ENCODE results near the gene MAD2L2. TPM values are rescaled to one million over a fixed set of nuclear protein-coding genes. Genes with fewer than 3 reads are reported as not detected.

The MAD2L2 gene
- total RNA-seq, 1 donor from 2014 or later, result 76.9 TPM

DNA sequence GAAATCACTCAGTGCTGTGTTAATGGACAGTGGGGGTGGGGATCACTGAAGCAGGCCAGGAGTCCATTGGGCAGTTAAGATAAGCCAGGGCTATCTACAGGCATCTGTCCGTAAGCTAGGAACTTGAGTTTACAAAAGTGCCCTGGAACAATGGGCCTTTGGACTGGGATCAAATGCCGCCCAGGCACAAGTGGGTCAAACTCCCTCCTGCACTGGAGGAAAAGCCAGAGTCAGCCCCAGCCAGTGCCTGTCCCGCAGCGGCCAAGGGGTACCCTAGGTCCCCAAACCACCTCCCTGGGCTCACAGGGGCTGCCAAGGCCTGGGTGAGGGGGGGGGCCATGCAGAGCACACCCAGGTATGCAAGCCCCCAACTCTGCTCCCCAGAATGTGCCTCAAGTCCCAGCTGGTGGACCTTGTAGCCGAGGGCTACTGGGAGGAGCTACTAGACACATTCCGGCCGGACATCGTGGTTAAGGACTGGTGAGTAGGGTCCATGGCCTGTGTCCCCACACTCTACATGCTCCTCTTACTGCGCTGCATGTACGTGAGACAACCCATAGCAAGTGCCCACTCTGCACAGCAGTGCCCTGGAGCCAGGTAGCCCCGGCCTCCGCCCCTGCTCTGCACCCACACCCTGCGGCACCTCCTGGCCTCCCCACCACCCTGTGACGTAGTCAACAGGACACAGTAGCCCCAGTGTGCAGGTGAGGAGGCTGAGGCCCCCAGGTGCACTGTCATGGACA lies 9.2 kb downstream of the MAD2L2 start:
- Mint-ChIP-seq H3K4me1 (ENCODE audit: low read depth) (peaks cover 5% of the 10 kb centered on the region), H3K27me3 (ENCODE audit: insufficient read depth) (no peaks in the 10 kb centered on the region), H3K4me3 (no peak overlapping the region), H3K9me3 (no peaks in the 10 kb centered on the region), H3K36me3 (ENCODE audit: low read depth) (peaks cover 15% of the 10 kb centered on the region), H3K27ac (no peak overlapping the region)
- intact Hi-C loops (cut with micrococcal nuclease), result no loop called here
- no peak for DNase-seq (ENCODE audit: low spot score)

GRCh38 chr1:11671205-11671543 lies 9.8 kb downstream of the MAD2L2 start:
- Mint-ChIP-seq H3K27ac (no peak overlapping the region), H3K27me3 (ENCODE audit: insufficient read depth) (no peaks in the 10 kb centered on the region), H3K4me1 (ENCODE audit: low read depth) (peaks cover 5% of the 10 kb centered on the region)

GRCh38 chr1:11670747-11671146 lies 10.2 kb downstream of the MAD2L2 start:
- peaks cover 5% of the 10 kb centered on the region for H3K4me1 Mint-ChIP-seq (ENCODE audit: low read depth)
- DNase-seq (ENCODE audit: low spot score), result no peak
- peaks cover 15% of the 10 kb centered on the region for H3K36me3 Mint-ChIP-seq (ENCODE audit: low read depth)
- no peaks in the 10 kb centered on the region for H3K27me3 Mint-ChIP-seq (ENCODE audit: insufficient read depth)
- H3K27ac Mint-ChIP-seq, result no peak overlapping the region
- intact Hi-C loops (cut with micrococcal nuclease), result no loop called here
- H3K4me3 Mint-ChIP-seq, result no peak overlapping the region
- H3K9me3 Mint-ChIP-seq, result no peaks in the 10 kb centered on the region

More at GRCh38 chr1:11671205-11671543, 9.8 kb downstream of the MAD2L2 start:
- DNase-seq (ENCODE audit: low spot score), result no peak
- intact Hi-C loops (cut with micrococcal nuclease), result no loop called here
- H3K9me3 Mint-ChIP-seq, result no peaks in the 10 kb centered on the region
- peaks cover 15% of the 10 kb centered on the region for H3K36me3 Mint-ChIP-seq (ENCODE audit: low read depth)
- H3K4me3 Mint-ChIP-seq, result no peak overlapping the region

DNA sequence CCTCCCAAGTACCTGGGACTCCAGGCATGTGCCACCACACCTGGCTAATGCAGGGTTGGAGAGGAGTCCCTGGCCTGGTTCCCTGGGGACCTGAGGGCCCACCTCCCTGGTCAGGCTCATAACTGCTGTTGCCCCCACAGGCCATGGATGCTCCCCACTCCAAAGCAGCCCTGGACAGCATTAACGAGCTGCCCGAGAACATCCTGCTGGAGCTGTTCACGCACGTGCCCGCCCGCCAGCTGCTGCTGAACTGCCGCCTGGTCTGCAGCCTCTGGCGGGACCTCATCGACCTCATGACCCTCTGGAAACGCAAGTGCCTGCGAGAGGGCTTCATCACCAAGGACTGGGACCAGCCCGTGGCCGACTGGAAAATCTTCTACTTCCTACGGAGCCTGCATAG lies 12.4 kb downstream of the MAD2L2 start:
- DNase-seq (ENCODE audit: low spot score), result no peak
- no peak overlapping the region for H3K27ac Mint-ChIP-seq
- no peaks in the 10 kb centered on the region for H3K9me3 Mint-ChIP-seq
- H3K4me1 Mint-ChIP-seq (ENCODE audit: low read depth), result peaks cover 5% of the 10 kb centered on the region
- H3K36me3 Mint-ChIP-seq (ENCODE audit: low read depth), result peaks cover 11% of the 10 kb centered on the region
- no peaks in the 10 kb centered on the region for H3K27me3 Mint-ChIP-seq (ENCODE audit: insufficient read depth)
- H3K4me3 Mint-ChIP-seq, result no peak overlapping the region
- intact Hi-C loops (cut with micrococcal nuclease), result no loop called here

DNA sequence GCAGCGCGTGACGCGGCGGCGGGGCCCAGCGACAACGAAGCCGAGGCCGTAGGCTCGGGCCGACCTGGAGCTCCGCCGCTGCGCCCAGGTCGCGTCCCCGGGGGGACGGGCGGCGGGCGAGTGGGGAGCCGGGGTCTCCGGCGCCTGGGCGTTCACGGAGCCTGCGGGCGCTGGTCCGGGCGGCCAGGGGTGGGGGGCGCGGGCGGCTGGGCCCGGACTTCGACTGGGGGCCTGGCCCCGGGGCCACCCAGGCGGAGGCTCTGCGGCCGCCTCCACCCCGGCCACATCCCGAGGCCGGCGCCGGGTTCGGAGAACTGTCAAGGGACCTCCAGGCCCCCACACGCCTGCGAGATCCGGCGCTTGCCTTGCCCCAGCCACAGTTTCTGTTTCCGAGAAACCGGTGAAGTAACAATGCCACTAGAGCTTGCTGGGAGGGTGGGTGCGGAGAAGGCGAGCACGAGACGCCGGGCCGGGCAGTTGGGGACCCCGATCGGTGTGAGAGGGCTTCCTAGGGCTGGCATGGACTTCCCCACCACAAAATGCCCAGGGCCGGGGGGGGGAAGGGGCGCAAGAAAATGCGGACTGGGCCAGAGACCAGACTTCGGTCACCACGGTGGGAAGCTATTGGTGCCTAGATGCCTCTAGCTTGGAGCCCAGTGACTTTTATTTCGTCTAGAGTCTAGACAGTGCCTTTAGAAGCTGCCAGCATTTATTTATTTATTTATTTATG lies 16.4 kb downstream of the MAD2L2 start:
- Mint-ChIP-seq H3K36me3 (ENCODE audit: low read depth) (peaks cover 8% of the 10 kb centered on the region), H3K4me1 (ENCODE audit: low read depth) (peaks cover 5% of the 10 kb centered on the region), H3K4me3 (peak overlapping the region; percentile 83), H3K9me3 (no peaks in the 10 kb centered on the region), H3K27ac (peak overlapping the region; percentile 79), H3K27me3 (ENCODE audit: insufficient read depth) (no peaks in the 10 kb centered on the region)
- DNase-seq (ENCODE audit: low spot score), result peak; percentile 53
- intact Hi-C loops (cut with micrococcal nuclease), result loop anchor here (1.0 kb wide), 3 partner anchors 10 to 55 kb away; partner anchors contain the start of genes FBXO2, FBXO44 and MAD2L2

- Mint-ChIP-seq H3K27ac (no peak overlapping the region), H3K36me3 (ENCODE audit: low read depth) (peaks cover 12% of the 10 kb centered on the region), H3K4me1 (ENCODE audit: low read depth) (no peaks in the 10 kb centered on the region), H3K9me3 (no peaks in the 10 kb centered on the region), H3K4me3 (no peak overlapping the region), H3K27me3 (ENCODE audit: insufficient read depth) (no peaks in the 10 kb centered on the region)
- intact Hi-C loops (cut with micrococcal nuclease), result no loop called here
- no peak for DNase-seq (ENCODE audit: low spot score)
These were observed 19.8 kb downstream of the MAD2L2 start for GRCh38 chr1:11661103-11661502.

GRCh38 chr1:11659748-11660147 lies 21.2 kb downstream of the MAD2L2 start:
- Mint-ChIP-seq H3K36me3 (ENCODE audit: low read depth) (peaks cover 12% of the 10 kb centered on the region), H3K4me3 (no peak overlapping the region), H3K4me1 (ENCODE audit: low read depth) (peaks cover 9% of the 10 kb centered on the region), H3K27ac (no peak overlapping the region), H3K9me3 (no peaks in the 10 kb centered on the region), H3K27me3 (ENCODE audit: insufficient read depth) (no peaks in the 10 kb centered on the region)
- intact Hi-C loops (cut with micrococcal nuclease), result no loop called here
- no peak for DNase-seq (ENCODE audit: low spot score)

DNA sequence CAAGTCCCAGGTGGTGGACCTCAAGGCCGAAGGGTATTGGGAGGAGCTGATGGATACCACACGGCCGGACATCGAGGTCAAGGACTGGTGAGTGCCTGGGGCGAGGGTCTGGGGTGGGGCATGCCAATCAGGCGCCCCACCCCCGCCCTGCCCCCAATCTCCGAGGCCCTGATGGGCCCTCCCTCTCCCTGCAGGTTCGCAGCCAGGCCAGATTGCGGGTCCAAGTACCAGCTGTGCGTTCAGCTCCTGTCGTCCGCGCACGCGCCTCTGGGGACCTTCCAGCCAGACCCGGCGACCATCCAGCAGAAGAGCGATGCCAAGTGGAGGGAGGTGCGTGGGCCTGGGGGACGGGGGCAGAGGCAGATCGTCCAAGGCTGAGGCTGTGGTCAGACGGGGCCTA lies 22.4 kb downstream of the MAD2L2 start:
- Mint-ChIP-seq H3K4me3 (no peak overlapping the region), H3K27me3 (ENCODE audit: insufficient read depth) (no peaks in the 10 kb centered on the region), H3K36me3 (ENCODE audit: low read depth) (peaks cover 12% of the 10 kb centered on the region), H3K9me3 (no peaks in the 10 kb centered on the region), H3K4me1 (ENCODE audit: low read depth) (peaks cover 9% of the 10 kb centered on the region), H3K27ac (no peak overlapping the region)
- DNase-seq (ENCODE audit: low spot score), result no peak
- intact Hi-C loops (cut with micrococcal nuclease), result no loop called here

DNA sequence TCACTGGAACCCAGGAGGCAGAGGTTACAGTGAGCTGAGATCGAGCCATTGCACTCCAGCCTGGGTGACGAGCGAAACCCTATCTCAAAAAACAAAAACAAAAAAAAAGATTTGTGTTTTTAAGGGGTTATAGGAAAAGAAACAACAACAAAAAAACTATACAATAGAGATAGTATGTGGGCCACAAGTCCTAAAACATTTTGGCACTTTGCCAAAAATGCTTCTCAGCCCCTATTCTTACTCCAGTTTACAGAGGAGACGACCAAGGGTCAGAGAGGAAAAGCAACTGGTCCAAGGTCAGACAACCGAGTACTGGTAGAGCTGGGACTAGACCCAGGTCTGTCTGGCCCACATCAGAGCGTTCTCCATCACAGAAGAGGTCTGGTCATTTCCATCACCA lies 23.3 kb downstream of the MAD2L2 start:
- intact Hi-C loops (cut with micrococcal nuclease), result no loop called here
- Mint-ChIP-seq H3K27me3 (ENCODE audit: insufficient read depth) (no peaks in the 10 kb centered on the region), H3K27ac (no peak overlapping the region), H3K4me1 (ENCODE audit: low read depth) (peaks cover 9% of the 10 kb centered on the region), H3K9me3 (no peaks in the 10 kb centered on the region), H3K36me3 (ENCODE audit: low read depth) (peaks cover 11% of the 10 kb centered on the region), H3K4me3 (no peak overlapping the region)
- DNase-seq (ENCODE audit: low spot score), result no peak

- H3K9me3 Mint-ChIP-seq, result no peaks in the 10 kb centered on the region
- no peak for DNase-seq (ENCODE audit: low spot score)
- H3K4me1 Mint-ChIP-seq (ENCODE audit: low read depth), result peaks cover 17% of the 10 kb centered on the region
- peak overlapping the region; percentile 77 for H3K4me3 Mint-ChIP-seq
- H3K27me3 Mint-ChIP-seq (ENCODE audit: insufficient read depth), result peaks cover 14% of the 10 kb centered on the region
- peaks cover 8% of the 10 kb centered on the region for H3K36me3 Mint-ChIP-seq (ENCODE audit: low read depth)
- H3K27ac Mint-ChIP-seq, result no peak overlapping the region
- intact Hi-C loops (cut with micrococcal nuclease), result loop anchor here (1.0 to 5.0 kb wide), 5 partner anchors 9 to 252 kb away; partner anchors contain the start of genes AGTRAP, CLCN6, FBXO6 and MAD2L2
These were observed 25.8 kb downstream of the MAD2L2 start for GRCh38 chr1:11654939-11655808.

GRCh38 chr1:11654137-11654938 lies 26.6 kb downstream of the MAD2L2 start, which contains the start of the genes FBXO2 and FBXO44:
Gene FBXO2, minus strand, starts transcription at chr1:11654429. Its CDS starts 89 bp downstream, at chr1:11654340.
Gene FBXO44, plus strand, starts transcription at chr1:11654877. Its CDS starts 959 bp downstream, at chr1:11655836.
- intact Hi-C loops (cut with micrococcal nuclease), result loop anchor here (1.0 to 5.0 kb wide), 5 partner anchors 10 to 253 kb away; partner anchors contain the start of genes AGTRAP, CLCN6, FBXO6 and MAD2L2
- Mint-ChIP-seq H3K27ac (no peak within 1 kb of the TSS), H3K9me3 (no peaks in the 10 kb centered on the region), H3K27me3 (ENCODE audit: insufficient read depth) (peaks cover 17% of the 10 kb centered on the region), H3K4me1 (ENCODE audit: low read depth) (peaks cover 23% of the 10 kb centered on the region), H3K4me3 (peak within 1 kb of the TSS; percentile 77), H3K36me3 (ENCODE audit: low read depth) (peaks cover 8% of the 10 kb centered on the region)
- peak; percentile 41 for DNase-seq (ENCODE audit: low spot score)

- peak overlapping the region; percentile 53 for H3K4me3 Mint-ChIP-seq
These were observed 27.1 kb downstream of the MAD2L2 start for GRCh38 chr1:11653861-11654136.

More at GRCh38 chr1:11653861-11654136, 27.1 kb downstream of the MAD2L2 start:
- intact Hi-C loops (cut with micrococcal nuclease), result loop anchor here (1.0 to 5.0 kb wide), 5 partner anchors 11 to 254 kb away; partner anchors contain the start of genes AGTRAP, CLCN6, FBXO6 and MAD2L2
- no peak for DNase-seq (ENCODE audit: low spot score)
- Mint-ChIP-seq H3K9me3 (no peaks in the 10 kb centered on the region), H3K27ac (no peak overlapping the region), H3K27me3 (ENCODE audit: insufficient read depth) (peaks cover 17% of the 10 kb centered on the region), H3K4me1 (ENCODE audit: low read depth) (peaks cover 23% of the 10 kb centered on the region), H3K36me3 (ENCODE audit: low read depth) (peaks cover 3% of the 10 kb centered on the region)

All from activated T-helper 1 cell treated with anti-CD3 and anti-CD28 coated beads, Interleukin-12 subunit alpha, Interleukin-12 subunit beta, Interleukin-2, Interleukin-4 antibody, amounts not matched to agents 30 ng/mL and 10 ng/mL and 1 ng/mL, durations not matched to agents 14 hours and 24 hours and 36 hours (primary cell).